Measurements from ENCODE around the gene PROX1. TPM values are rescaled to one million over a fixed set of nuclear protein-coding genes. Genes with fewer than 3 reads are reported as not detected.
A peak's percentile ranks its signal among the peaks of the same experiment; 100 is the strongest.

The PROX1 gene
- total RNA-seq (2014; rRNA removed; shearing (Covaris generic); ENCODE audit: low replicate concordance): not detected in 2 replicates

- H3K4me3 ChIP-seq: peak within 1 kb of the TSS; percentile 42
- peaks cover 91% of the 10 kb centered on the region for H3K27me3 ChIP-seq
- no peaks in the 10 kb centered on the region for H3K36me3 ChIP-seq
- no peaks in the 10 kb centered on the region for H3K9me3 ChIP-seq
- DNase-seq: no peak
These were observed at the start of gene PROX1 for GRCh38 chr1:213987927-213988506. TSS of gene PROX1 (plus strand) at chr1:213987973. CDS start at chr1:213996536, 8,563 bp downstream.

GRCh38 chr1:213938776-213939175, 49.0 kb upstream of the PROX1 start:
- Histone ChIP-seq H3K4me3 (no peak overlapping the region), H3K36me3 (no peaks in the 10 kb centered on the region), H3K9me3 (no peaks in the 10 kb centered on the region), H3K27me3 (peaks cover 2% of the 10 kb centered on the region; the same call in 1 of the 2 replicates)
- DNase-seq: no peak

- no peak for DNase-seq
- H3K4me3 ChIP-seq: no peak overlapping the region
- no peaks in the 10 kb centered on the region for H3K36me3 ChIP-seq
- H3K9me3 ChIP-seq: no peaks in the 10 kb centered on the region; the same call in 1 of the 2 replicates
- peaks cover 5% of the 10 kb centered on the region for H3K27me3 ChIP-seq
These were observed 47.9 kb upstream of the PROX1 start for GRCh38 chr1:213939888-213940287.

- Histone ChIP-seq H3K27me3 (peaks cover 8% of the 10 kb centered on the region), H3K4me3 (no peak overlapping the region), H3K36me3 (no peaks in the 10 kb centered on the region), H3K9me3 (no peaks in the 10 kb centered on the region; the same call in 1 of the 2 replicates)
- DNase-seq: no peak
These were observed 46.8 kb upstream of the PROX1 start for GRCh38 chr1:213940947-213941346.

GRCh38 chr1:213942061-213942460, 45.7 kb upstream of the PROX1 start:
- Histone ChIP-seq H3K36me3 (no peaks in the 10 kb centered on the region), H3K9me3 (no peaks in the 10 kb centered on the region; the same call in 1 of the 2 replicates), H3K27me3 (peaks cover 13% of the 10 kb centered on the region), H3K4me3 (no peak overlapping the region)
- DNase-seq: no peak

GRCh38 chr1:213947200-213947801, 40.5 kb upstream of the PROX1 start:
- Histone ChIP-seq H3K4me3 (no peak overlapping the region), H3K9me3 (no peaks in the 10 kb centered on the region; the same call in 1 of the 2 replicates), H3K36me3 (no peaks in the 10 kb centered on the region), H3K27me3 (peaks cover 14% of the 10 kb centered on the region; the same call in 1 of the 2 replicates)
- no peak for DNase-seq

- DNase-seq: no peak
- Histone ChIP-seq H3K9me3 (no peaks in the 10 kb centered on the region), H3K4me3 (no peak overlapping the region), H3K36me3 (no peaks in the 10 kb centered on the region), H3K27me3 (peaks cover 6% of the 10 kb centered on the region)
These were observed 35.9 kb upstream of the PROX1 start for GRCh38 chr1:213951876-213952275.

GRCh38 chr1:213953806-213954205, 34.0 kb upstream of the PROX1 start:
- no peak for DNase-seq
- Histone ChIP-seq H3K27me3 (peaks cover 6% of the 10 kb centered on the region), H3K4me3 (no peak overlapping the region), H3K36me3 (no peaks in the 10 kb centered on the region), H3K9me3 (no peaks in the 10 kb centered on the region)

- no peak overlapping the region for H3K4me3 ChIP-seq
- H3K27me3 ChIP-seq: peaks cover 5% of the 10 kb centered on the region
- no peaks in the 10 kb centered on the region for H3K9me3 ChIP-seq
- no peak for DNase-seq
- H3K36me3 ChIP-seq: no peaks in the 10 kb centered on the region
These were observed 31.4 kb upstream of the PROX1 start for GRCh38 chr1:213956295-213956770.

- H3K36me3 ChIP-seq: no peaks in the 10 kb centered on the region
- H3K9me3 ChIP-seq: no peaks in the 10 kb centered on the region
- H3K4me3 ChIP-seq: no peak overlapping the region
- peaks cover 8% of the 10 kb centered on the region for H3K27me3 ChIP-seq
- no peak for DNase-seq
These were observed 29.4 kb upstream of the PROX1 start for GRCh38 chr1:213958346-213958745.

GRCh38 chr1:213960963-213961362, 26.8 kb upstream of the PROX1 start:
- DNase-seq: no peak
- Histone ChIP-seq H3K4me3 (no peak overlapping the region), H3K27me3 (peaks cover 13% of the 10 kb centered on the region), H3K36me3 (no peaks in the 10 kb centered on the region), H3K9me3 (no peaks in the 10 kb centered on the region)

GRCh38 chr1:213962508-213962907, 25.3 kb upstream of the PROX1 start:
- no peak for DNase-seq
- Histone ChIP-seq H3K9me3 (no peaks in the 10 kb centered on the region), H3K27me3 (peaks cover 11% of the 10 kb centered on the region), H3K36me3 (no peaks in the 10 kb centered on the region), H3K4me3 (no peak overlapping the region)

- Histone ChIP-seq H3K9me3 (no peaks in the 10 kb centered on the region), H3K36me3 (no peaks in the 10 kb centered on the region), H3K27me3 (peaks cover 11% of the 10 kb centered on the region), H3K4me3 (no peak overlapping the region)
- DNase-seq: no peak
These were observed 21.7 kb upstream of the PROX1 start for GRCh38 chr1:213966122-213966521.

GRCh38 chr1:213968146-213968825, 19.5 kb upstream of the PROX1 start:
- no peak for DNase-seq
- Histone ChIP-seq H3K27me3 (peaks cover 8% of the 10 kb centered on the region), H3K36me3 (no peaks in the 10 kb centered on the region), H3K9me3 (no peaks in the 10 kb centered on the region), H3K4me3 (no peak overlapping the region)

GRCh38 chr1:213969958-213970555, 17.7 kb upstream of the PROX1 start:
- Histone ChIP-seq H3K9me3 (no peaks in the 10 kb centered on the region), H3K36me3 (no peaks in the 10 kb centered on the region), H3K27me3 (peaks cover 3% of the 10 kb centered on the region), H3K4me3 (no peak overlapping the region)
- no peak for DNase-seq

GRCh38 chr1:213972141-213972540, 15.6 kb upstream of the PROX1 start:
- H3K36me3 ChIP-seq: no peaks in the 10 kb centered on the region
- no peak overlapping the region for H3K4me3 ChIP-seq
- peaks cover 3% of the 10 kb centered on the region for H3K27me3 ChIP-seq
- H3K9me3 ChIP-seq: no peaks in the 10 kb centered on the region
- no peak for DNase-seq

- Histone ChIP-seq H3K4me3 (no peak overlapping the region), H3K9me3 (no peaks in the 10 kb centered on the region), H3K27me3 (peaks cover 3% of the 10 kb centered on the region), H3K36me3 (no peaks in the 10 kb centered on the region)
- DNase-seq: no peak
These were observed 14.6 kb upstream of the PROX1 start for GRCh38 chr1:213973129-213973528.

All from MG63 (cell line).